Adipocyte (in vitro differentiated cells): ENCODE data around the gene TMEM86B.

Source experiments
- DNase-seq: peaks from one replicate; pipeline ENCODE4 v3.0.0-alpha.2; 2015; ENCODE audit warnings: low read depth
- H3K27me3 ChIP-seq: replicated peaks from 2 replicates; pipeline ENCODE4 v1.7.0; 2013; ENCODE audit warnings: mild to moderate bottlenecking, low read length, moderate library complexity; ENCODE audit not compliant: control insufficient read depth, insufficient read depth
- H3K36me3 ChIP-seq: 2 replicates; pipeline ENCODE4 v1.7.0; 2013; ENCODE audit warnings: low read length, mild to moderate bottlenecking, moderate library complexity; ENCODE audit not compliant: control insufficient read depth, insufficient read depth, severe bottlenecking
- H3K4me1 ChIP-seq: 2 replicates; pipeline ENCODE4 v1.7.0; 2013; ENCODE audit warnings: mild to moderate bottlenecking, low read length, moderate library complexity; ENCODE audit not compliant: control insufficient read depth, insufficient read depth
- H3K4me3 ChIP-seq: 2 replicates; pipeline ENCODE4 v1.7.0; 2013; ENCODE audit warnings: mild to moderate bottlenecking, low read length, moderate library complexity
- H3K9ac ChIP-seq: 2 replicates; pipeline ENCODE4 v1.7.0; 2013; ENCODE audit warnings: mild to moderate bottlenecking, low read length, moderate library complexity
- H3K9me3 ChIP-seq: 2 replicates; pipeline ENCODE4 v1.7.0; 2013; ENCODE audit warnings: mild to moderate bottlenecking, low read length, moderate library complexity; ENCODE audit not compliant: control insufficient read depth

TMEM86B gene

GRCh38 chr19:55255618-55256423 is 27.3 kb upstream of the TMEM86B start:
- H3K4me1 ChIP-seq: peaks cover 51% of the 10 kb centered on the region
- no peaks in the 10 kb centered on the region for H3K9me3 ChIP-seq
- H3K27me3 ChIP-seq: no peaks in the 10 kb centered on the region
- peak overlapping the region; percentile 94 for H3K4me3 ChIP-seq
- no peaks in the 10 kb centered on the region for H3K36me3 ChIP-seq
- peak; percentile 8 for DNase-seq
- H3K9ac ChIP-seq: no peak overlapping the region

GRCh38 chr19:55254625-55254977 is 26.0 kb upstream of the TMEM86B start:
- DNase-seq: no peak
- Histone ChIP-seq H3K4me1 (peaks cover 47% of the 10 kb centered on the region), H3K27me3 (no peaks in the 10 kb centered on the region)

GRCh38 chr19:55253842-55254624 is 25.5 kb upstream of the TMEM86B start:
- no peak overlapping the region for H3K9ac ChIP-seq
- no peak for DNase-seq
- peak overlapping the region; percentile 16 for H3K4me3 ChIP-seq
- no peaks in the 10 kb centered on the region for H3K9me3 ChIP-seq
- no peaks in the 10 kb centered on the region for H3K27me3 ChIP-seq
- H3K36me3 ChIP-seq: no peaks in the 10 kb centered on the region
- H3K4me1 ChIP-seq: peaks cover 45% of the 10 kb centered on the region

More at GRCh38 chr19:55254625-55254977, 26.0 kb upstream of the TMEM86B start:
- Histone ChIP-seq H3K9ac (no peak overlapping the region), H3K36me3 (no peaks in the 10 kb centered on the region), H3K4me3 (peak overlapping the region; percentile 16), H3K9me3 (no peaks in the 10 kb centered on the region)

GRCh38 chr19:55252760-55253663 is 24.4 kb upstream of the TMEM86B start:
- no peak for DNase-seq
- Histone ChIP-seq H3K9me3 (no peaks in the 10 kb centered on the region), H3K27me3 (no peaks in the 10 kb centered on the region), H3K4me1 (peaks cover 45% of the 10 kb centered on the region), H3K4me3 (no peak overlapping the region), H3K9ac (no peak overlapping the region), H3K36me3 (no peaks in the 10 kb centered on the region)

GRCh38 chr19:55251341-55252081 is 22.9 kb upstream of the TMEM86B start:
- Histone ChIP-seq H3K4me3 (no peak overlapping the region), H3K4me1 (peaks cover 32% of the 10 kb centered on the region), H3K9me3 (no peaks in the 10 kb centered on the region), H3K9ac (no peak overlapping the region), H3K27me3 (no peaks in the 10 kb centered on the region), H3K36me3 (peaks cover 3% of the 10 kb centered on the region)
- DNase-seq: no peak

GRCh38 chr19:55250262-55251036 is 21.9 kb upstream of the TMEM86B start:
- DNase-seq: no peak
- H3K9me3 ChIP-seq: no peaks in the 10 kb centered on the region
- no peak overlapping the region for H3K4me3 ChIP-seq
- no peak overlapping the region for H3K9ac ChIP-seq
- peaks cover 12% of the 10 kb centered on the region for H3K36me3 ChIP-seq
- peaks cover 22% of the 10 kb centered on the region for H3K4me1 ChIP-seq
- H3K27me3 ChIP-seq: no peaks in the 10 kb centered on the region

GRCh38 chr19:55249841-55250240 is 21.3 kb upstream of the TMEM86B start:
- no peak overlapping the region for H3K4me3 ChIP-seq
- peaks cover 19% of the 10 kb centered on the region for H3K36me3 ChIP-seq
- no peaks in the 10 kb centered on the region for H3K9me3 ChIP-seq
- no peak overlapping the region for H3K9ac ChIP-seq
- no peaks in the 10 kb centered on the region for H3K27me3 ChIP-seq
- no peak for DNase-seq
- peaks cover 16% of the 10 kb centered on the region for H3K4me1 ChIP-seq

GRCh38 chr19:55248704-55249103 is 20.1 kb upstream of the TMEM86B start:
- no peaks in the 10 kb centered on the region for H3K9me3 ChIP-seq
- peaks cover 30% of the 10 kb centered on the region for H3K36me3 ChIP-seq
- no peak overlapping the region for H3K4me3 ChIP-seq
- no peak for DNase-seq
- H3K27me3 ChIP-seq: no peaks in the 10 kb centered on the region
- H3K4me1 ChIP-seq: peaks cover 8% of the 10 kb centered on the region
- H3K9ac ChIP-seq: no peak overlapping the region

GRCh38 chr19:55248166-55248675 is 19.7 kb upstream of the TMEM86B start:
- Histone ChIP-seq H3K27me3 (no peaks in the 10 kb centered on the region), H3K36me3 (peaks cover 35% of the 10 kb centered on the region), H3K9me3 (no peaks in the 10 kb centered on the region), H3K9ac (no peak overlapping the region), H3K4me1 (peaks cover 6% of the 10 kb centered on the region), H3K4me3 (no peak overlapping the region)
- DNase-seq: no peak

GRCh38 chr19:55247621-55248099 is 19.1 kb upstream of the TMEM86B start:
- Histone ChIP-seq H3K27me3 (no peaks in the 10 kb centered on the region), H3K36me3 (peaks cover 37% of the 10 kb centered on the region), H3K4me3 (no peak overlapping the region), H3K9me3 (no peaks in the 10 kb centered on the region), H3K9ac (no peak overlapping the region), H3K4me1 (peaks cover under 1% of the 10 kb centered on the region)
- DNase-seq: no peak
